PC-3 (cell line): ENCODE data around the gene TXLNA.

Experiments
- CTCF ChIP-seq: fragments of 300-600 bp; sonication (generic); conservative IDR thresholded peaks from 2 replicates; pipeline ENCODE4 v1.5.1; 2017; ENCODE audit warnings: antibody characterized with exemption, low read depth, mild to moderate bottlenecking, low read length
- EZH2 ChIP-seq: fragments of 300-600 bp; sonication (generic); IDR thresholded peaks from one replicate; pipeline ENCODE4 v1.6.1; 2017; ENCODE audit warnings: antibody characterized with exemption, mild to moderate bottlenecking, low read length; ENCODE audit not compliant: unreplicated experiment
- EZH2phosphoT487 ChIP-seq: fragments of 300-600 bp; sonication (generic); IDR thresholded peaks from 2 replicates; pipeline ENCODE4 v1.6.1; 2018; ENCODE audit warnings: mild to moderate bottlenecking, antibody characterized with exemption, low read length, borderline replicate concordance

GRCh38 chr1:32179193-32179442, 357 bp upstream of the TXLNA start:
- no peak for TF ChIP-seq CTCF
- TF ChIP-seq EZH2, result no peak
- TF ChIP-seq EZH2phosphoT487, result no peak
